ENCODE measurements around the gene RBM33. TPM values are rescaled to one million over a fixed set of nuclear protein-coding genes. Genes with fewer than 3 reads are reported as not detected.

Gene RBM33
- total and polyA plus RNA-seq, 8 donors: 14.6 to 40.1 (median 32.7) TPM

DNA sequence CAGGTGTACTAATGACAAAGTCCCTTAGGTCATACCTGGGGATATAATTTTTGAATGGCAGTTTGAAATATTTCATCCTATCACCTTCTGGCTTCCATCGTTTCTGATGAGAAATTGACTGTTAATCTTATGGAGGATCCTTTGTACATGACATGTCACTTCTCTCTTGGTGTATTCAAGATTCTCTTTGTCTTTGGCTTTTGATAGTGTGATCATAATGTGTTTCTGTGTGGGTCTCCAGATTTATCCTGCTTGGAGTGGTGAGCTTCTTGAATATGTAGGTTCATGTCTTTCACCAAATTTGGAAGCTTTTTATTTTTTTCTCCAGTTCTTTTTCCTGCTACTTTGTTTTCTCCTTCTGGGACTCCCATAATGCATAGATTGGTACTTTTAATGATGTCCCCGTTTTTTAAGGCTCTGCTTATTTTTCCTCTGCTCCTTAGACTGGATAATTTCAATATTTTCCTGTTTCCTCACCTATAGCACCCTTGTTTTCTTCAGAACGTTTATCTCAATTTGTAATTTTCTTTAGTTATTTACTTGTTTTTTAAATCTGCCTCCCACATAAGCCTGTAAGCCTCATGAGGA, 4.4 kb downstream of the RBM33 start:
- no peaks in the 10 kb centered on the region for H3K9me3 ChIP-seq
- DNase-seq (no peak), ATAC-seq (no peak), FAIRE-seq (no peak)
- WGBS, 2 donors: 88 to 93% methylated on average over 3 of the region's 3 CpGs
- intact Hi-C loops (cut with DNase I): no loop called here
- TF ChIP-seq CTCF (IDR thresholded peaks at IDR 0.05): no peak
- H3K4me1 ChIP-seq: peaks cover 26 to 43% (median 31%) of the 10 kb centered on the region in 3 donors
- no peaks in the 10 kb centered on the region for H3K27me3 ChIP-seq
- H3K36me3 ChIP-seq: no peaks in the 10 kb centered on the region
- H3K4me3 ChIP-seq: no peak overlapping the region
- no peak overlapping the region for H3K27ac ChIP-seq

- Histone ChIP-seq H3K36me3 (no peaks in the 10 kb centered on the region), H3K27ac (no peak overlapping the region), H3K4me3 (no peak overlapping the region), H3K9me3 (no peaks in the 10 kb centered on the region), H3K27me3 (no peaks in the 10 kb centered on the region), H3K4me1 (peaks cover 33 to 50% (median 38%) of the 10 kb centered on the region in 3 donors)
- ATAC-seq (no peak), FAIRE-seq (no peak), DNase-seq (no peak)
- WGBS, 2 donors: 95 to 98% methylated on average over 2 of the region's 2 CpGs
- TF ChIP-seq CTCF (IDR thresholded peaks at IDR 0.05): no peak
- intact Hi-C loops (cut with DNase I): no loop called here
Measured at GRCh38 chr7:155649588-155649987, 5.1 kb downstream of the RBM33 start.

DNA sequence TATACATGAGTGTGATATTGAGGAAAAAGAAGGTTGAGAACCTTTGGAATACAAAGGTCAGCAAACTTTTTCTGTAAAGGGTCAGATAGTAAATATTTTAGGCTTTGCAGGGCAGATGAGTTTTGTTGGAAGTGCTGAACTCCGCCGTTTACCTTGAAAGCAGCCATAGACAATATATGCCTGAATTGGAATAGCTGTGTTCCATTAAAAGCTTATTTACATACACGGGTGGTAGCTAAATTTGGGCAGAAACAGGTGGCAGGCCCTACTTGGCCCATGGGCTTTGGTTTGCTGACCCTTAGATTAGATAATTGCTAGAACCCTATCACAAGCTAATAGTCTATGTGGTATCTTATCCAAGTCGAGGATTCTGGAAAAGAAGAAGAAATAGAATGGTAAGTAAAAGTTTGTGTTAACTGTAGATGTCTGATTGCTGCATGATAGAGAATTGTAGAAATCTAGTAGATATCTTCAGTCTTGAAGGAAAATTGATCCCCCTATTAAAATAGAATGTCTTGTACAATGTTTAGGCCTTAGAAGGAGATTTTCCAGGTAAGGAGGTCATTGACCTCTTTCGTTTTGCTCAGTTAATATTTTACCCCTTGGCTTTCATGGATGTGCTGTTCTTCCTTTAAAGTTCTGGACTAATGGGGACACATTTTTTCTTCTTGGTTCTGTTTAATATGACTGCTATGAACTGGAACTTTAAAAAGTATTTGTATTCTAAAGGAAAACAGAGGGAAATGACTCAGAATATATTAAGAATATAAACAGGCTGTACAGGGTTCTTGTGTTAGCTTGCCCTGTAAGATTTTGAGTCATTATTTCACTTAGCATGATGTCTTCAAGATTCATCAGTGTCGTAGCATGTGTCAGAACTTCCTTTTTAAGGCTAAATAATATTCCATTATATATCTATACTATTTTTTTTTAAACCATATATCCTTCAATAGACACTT, 8.0 kb downstream of the RBM33 start:
- H3K9me3 ChIP-seq: no peaks in the 10 kb centered on the region
- intact Hi-C loops (cut with DNase I): no loop called here
- peak overlapping the region in 2 of 4 donors; percentile 7 to 34 for H3K27ac ChIP-seq
- DNase-seq (no peak), ATAC-seq (peak in 3 of 4 donors; percentile 41 to 73 (median 50)), FAIRE-seq (no peak)
- no peak overlapping the region for H3K4me3 ChIP-seq
- H3K27me3 ChIP-seq: no peaks in the 10 kb centered on the region
- peaks cover 23 to 38% (median 38%) of the 10 kb centered on the region in 3 donors for H3K4me1 ChIP-seq
- WGBS, 2 donors: 52 to 61% methylated on average over 6 of the region's 6 CpGs
- H3K36me3 ChIP-seq: no peaks in the 10 kb centered on the region
- TF ChIP-seq CTCF (IDR thresholded peaks at IDR 0.05): no peak

GRCh38 chr7:155653803-155654202, 9.3 kb downstream of the RBM33 start:
- TF ChIP-seq CTCF (IDR thresholded peaks at IDR 0.05): no peak
- Histone ChIP-seq H3K27ac (no peak overlapping the region), H3K27me3 (no peaks in the 10 kb centered on the region), H3K4me1 (peaks cover 23 to 43% (median 40%) of the 10 kb centered on the region in 3 donors), H3K36me3 (no peaks in the 10 kb centered on the region), H3K9me3 (no peaks in the 10 kb centered on the region), H3K4me3 (no peak overlapping the region)
- intact Hi-C loops (cut with DNase I): no loop called here
- DNase-seq (no peak), FAIRE-seq (no peak), ATAC-seq (peak; percentile 33 to 66 (median 48))
- 49 to 51% methylated on average over 2 of the region's 2 CpGs for WGBS, 2 donors

Data from pancreas (tissue), 10 donors.